ENCODE data around the gene PLEKHA5.

The PLEKHA5 gene

DNA sequence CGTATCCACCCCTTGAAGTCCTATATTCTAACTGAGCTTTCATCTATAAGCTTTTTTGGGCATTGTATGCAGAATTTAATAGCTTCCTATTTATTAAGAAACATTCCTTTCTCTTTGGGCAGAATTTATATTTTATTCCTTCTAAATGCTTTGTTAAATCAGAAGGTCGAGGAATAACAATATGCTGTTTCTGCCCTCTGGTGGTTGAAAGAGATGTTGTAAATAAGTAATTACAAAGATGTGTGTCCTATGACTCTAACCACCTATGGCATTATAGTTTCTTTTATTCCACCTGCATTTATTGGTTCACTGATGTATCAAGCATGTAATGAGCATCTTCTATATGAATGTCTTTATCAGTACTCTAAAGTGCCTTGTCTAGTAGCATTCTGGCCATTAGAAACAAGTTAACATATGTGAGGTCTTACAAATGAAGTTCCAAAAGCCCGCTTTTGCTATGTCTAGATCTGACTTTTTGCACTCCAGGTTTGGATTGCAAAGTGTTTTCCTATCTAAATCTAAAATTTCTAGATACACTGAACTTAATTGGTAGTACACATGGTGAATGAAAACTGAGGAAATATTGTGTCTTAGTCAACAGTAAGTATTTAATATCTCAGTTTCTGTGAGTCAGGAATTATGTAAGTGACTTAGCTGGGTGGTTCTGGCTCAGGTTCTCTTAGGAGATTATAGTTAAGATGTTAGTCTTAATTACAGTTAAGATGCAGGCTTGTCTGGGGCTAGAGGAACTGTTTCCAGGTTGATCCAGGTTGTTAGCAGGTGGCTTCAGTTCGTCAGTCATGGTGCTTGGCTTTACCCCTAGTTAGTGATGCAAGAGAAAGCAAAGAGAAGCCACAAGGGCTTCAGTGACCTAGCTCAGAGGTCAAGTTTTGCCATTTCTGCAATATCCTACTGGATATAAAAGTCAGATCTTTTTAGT lies 57.5 kb downstream of the PLEKHA5 start:
- 83 to 90% methylated on average over 1 of the region's 4 CpGs for WGBS, 2 experiments (ENCODE audit: insufficient coverage in 2 of 2)
- Histone ChIP-seq H3K4me3 (ENCODE audit: extremely low read depth, insufficient read depth, low read length, poor library complexity, severe bottlenecking) (no peak overlapping the region), H3K27ac (ENCODE audit: low read depth, low read length, severe bottlenecking) (peak overlapping the region; percentile 31), H3K4me1 (ENCODE audit: control insufficient read depth, insufficient read depth, low read length, poor library complexity, severe bottlenecking) (peaks cover 25% of the 10 kb centered on the region), H3K9me3 (ENCODE audit: control insufficient read depth, low read length) (no peaks in the 10 kb centered on the region), H3K36me3 (ENCODE audit: control insufficient read depth, insufficient read depth, low read length) (no peaks in the 10 kb centered on the region)

DNA sequence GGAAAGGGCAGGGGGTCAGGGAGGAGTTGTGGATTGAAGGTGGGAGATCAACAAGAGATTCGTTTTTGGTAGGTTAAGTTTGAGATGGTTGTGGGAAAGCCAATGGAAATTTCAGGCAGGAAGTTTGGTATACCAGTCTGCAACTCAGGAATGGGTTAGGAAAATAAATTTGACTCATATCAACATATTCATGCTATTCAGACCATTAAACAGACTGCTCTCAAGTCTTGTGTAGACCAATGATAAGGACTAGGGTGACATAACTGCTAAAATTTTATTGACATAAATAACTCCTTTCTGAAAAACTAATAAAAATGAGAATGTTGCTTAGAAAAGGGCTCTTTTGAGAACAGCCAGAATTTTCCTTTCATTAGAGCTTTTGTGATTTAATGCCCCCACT lies 60.0 kb downstream of the PLEKHA5 start:
- Histone ChIP-seq H3K4me3 (ENCODE audit: extremely low read depth, insufficient read depth, low read length, poor library complexity, severe bottlenecking) (no peak overlapping the region), H3K4me1 (ENCODE audit: control insufficient read depth, insufficient read depth, low read length, poor library complexity, severe bottlenecking) (peaks cover 25% of the 10 kb centered on the region), H3K27ac (ENCODE audit: low read depth, low read length, severe bottlenecking) (peak overlapping the region; percentile 11), H3K36me3 (ENCODE audit: control insufficient read depth, insufficient read depth, low read length) (no peaks in the 10 kb centered on the region), H3K9me3 (ENCODE audit: control insufficient read depth, low read length) (no peaks in the 10 kb centered on the region)
- 43 to 50% methylated on average over 1 of the region's 1 CpG for WGBS, 2 experiments (ENCODE audit: insufficient coverage in 2 of 2)

DNA sequence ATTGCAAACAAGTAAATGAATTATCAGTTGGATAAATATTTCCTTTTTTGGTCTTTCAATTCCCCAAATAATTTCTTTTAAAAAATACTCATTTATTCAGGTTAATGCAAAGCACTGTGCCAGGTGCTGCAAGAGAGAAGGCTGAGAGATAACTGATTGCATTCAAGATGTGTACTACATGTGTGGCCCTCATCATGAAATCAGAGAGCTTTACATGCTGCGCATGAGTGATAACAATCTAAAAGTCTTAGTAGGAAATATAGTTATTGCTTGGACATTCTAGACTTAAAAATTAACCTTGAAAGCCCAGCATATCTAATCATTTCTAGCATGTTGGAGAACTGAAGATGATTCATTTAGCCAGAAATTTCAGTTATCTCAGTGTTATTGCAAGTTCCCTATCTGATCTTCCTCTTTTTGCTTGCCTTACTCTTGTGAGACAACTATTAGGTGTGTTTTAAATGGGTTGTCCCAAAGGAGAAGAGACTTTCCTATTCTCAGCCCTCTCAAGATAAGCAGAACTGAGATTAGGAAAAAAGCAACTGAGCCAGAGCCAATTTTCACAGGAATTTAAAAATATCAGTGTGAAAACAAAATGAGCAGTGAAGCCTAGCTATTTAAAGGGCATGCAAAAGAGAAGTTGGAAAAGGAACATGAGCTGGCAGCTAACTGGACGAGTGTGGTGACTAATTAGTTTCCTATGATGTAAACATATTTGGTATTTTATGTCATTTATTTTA lies 60.9 kb downstream of the PLEKHA5 start:
- H3K4me1 ChIP-seq (ENCODE audit: control insufficient read depth, insufficient read depth, low read length, poor library complexity, severe bottlenecking) = peaks cover 25% of the 10 kb centered on the region
- no peak overlapping the region for H3K4me3 ChIP-seq (ENCODE audit: extremely low read depth, insufficient read depth, low read length, poor library complexity, severe bottlenecking)
- H3K27ac ChIP-seq (ENCODE audit: low read depth, low read length, severe bottlenecking) = peak overlapping the region; percentile 77
- no CpG with 5 or more reads among the region's 2 CpGs for WGBS, 2 experiments (ENCODE audit: insufficient coverage in 2 of 2)
- no peaks in the 10 kb centered on the region for H3K9me3 ChIP-seq (ENCODE audit: control insufficient read depth, low read length)
- H3K36me3 ChIP-seq (ENCODE audit: control insufficient read depth, insufficient read depth, low read length) = no peaks in the 10 kb centered on the region

DNA sequence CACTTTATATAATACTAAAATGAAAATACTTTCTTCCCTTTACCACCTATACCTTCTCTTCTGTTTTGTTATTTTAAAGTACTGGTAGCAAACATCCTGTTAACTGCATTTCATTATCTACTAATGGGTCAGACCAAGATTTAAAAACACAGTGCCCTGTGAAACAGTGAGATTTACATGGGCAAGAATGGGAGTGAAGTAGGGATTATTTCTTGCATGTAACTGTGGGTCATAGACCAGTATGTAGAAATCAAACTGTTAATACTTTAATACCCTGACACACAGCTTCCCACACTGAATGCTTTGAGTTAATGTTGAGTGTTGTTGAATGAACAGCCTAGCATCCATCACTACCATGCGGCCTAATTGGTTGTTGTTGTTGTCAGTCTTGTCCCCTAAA lies 61.6 kb downstream of the PLEKHA5 start:
- Histone ChIP-seq H3K4me1 (ENCODE audit: control insufficient read depth, insufficient read depth, low read length, poor library complexity, severe bottlenecking) (peaks cover 25% of the 10 kb centered on the region), H3K9me3 (ENCODE audit: control insufficient read depth, low read length) (no peaks in the 10 kb centered on the region), H3K36me3 (ENCODE audit: control insufficient read depth, insufficient read depth, low read length) (no peaks in the 10 kb centered on the region), H3K27ac (ENCODE audit: low read depth, low read length, severe bottlenecking) (peak overlapping the region; percentile 77), H3K4me3 (ENCODE audit: extremely low read depth, insufficient read depth, low read length, poor library complexity, severe bottlenecking) (no peak overlapping the region)
- WGBS, 2 experiments (ENCODE audit: insufficient coverage in 2 of 2) = 100% methylated on average over 1 of the region's 1 CpG; no CpG with 5 or more reads in 1 of the 2 experiments

DNA sequence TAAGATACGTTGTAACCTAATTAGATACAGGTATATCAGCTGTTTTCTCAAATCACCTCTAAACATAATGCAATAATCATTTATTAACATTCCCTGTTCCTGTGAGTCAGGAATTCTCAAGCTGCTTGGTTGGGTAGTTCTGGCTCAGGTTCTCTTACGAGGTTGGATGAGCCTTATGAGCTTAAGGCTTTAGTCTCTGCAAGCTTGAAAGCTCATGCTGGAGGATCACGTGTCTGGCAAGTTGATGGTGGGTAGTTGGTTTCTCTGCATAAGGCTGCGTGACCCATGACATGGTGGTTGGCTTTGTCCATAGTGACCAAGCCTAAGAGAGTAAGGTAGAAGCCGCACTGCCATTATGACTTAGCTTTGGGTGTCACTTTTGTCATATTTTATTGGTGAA lies 62.0 kb downstream of the PLEKHA5 start:
- WGBS, 2 experiments (ENCODE audit: insufficient coverage in 2 of 2) = 82 to 95% methylated on average over 2 to 3 of the region's 5 CpGs
- Histone ChIP-seq H3K27ac (ENCODE audit: low read depth, low read length, severe bottlenecking) (peak overlapping the region; percentile 77), H3K36me3 (ENCODE audit: control insufficient read depth, insufficient read depth, low read length) (no peaks in the 10 kb centered on the region), H3K4me3 (ENCODE audit: extremely low read depth, insufficient read depth, low read length, poor library complexity, severe bottlenecking) (no peak overlapping the region), H3K4me1 (ENCODE audit: control insufficient read depth, insufficient read depth, low read length, poor library complexity, severe bottlenecking) (peaks cover 25% of the 10 kb centered on the region), H3K9me3 (ENCODE audit: control insufficient read depth, low read length) (no peaks in the 10 kb centered on the region)

DNA sequence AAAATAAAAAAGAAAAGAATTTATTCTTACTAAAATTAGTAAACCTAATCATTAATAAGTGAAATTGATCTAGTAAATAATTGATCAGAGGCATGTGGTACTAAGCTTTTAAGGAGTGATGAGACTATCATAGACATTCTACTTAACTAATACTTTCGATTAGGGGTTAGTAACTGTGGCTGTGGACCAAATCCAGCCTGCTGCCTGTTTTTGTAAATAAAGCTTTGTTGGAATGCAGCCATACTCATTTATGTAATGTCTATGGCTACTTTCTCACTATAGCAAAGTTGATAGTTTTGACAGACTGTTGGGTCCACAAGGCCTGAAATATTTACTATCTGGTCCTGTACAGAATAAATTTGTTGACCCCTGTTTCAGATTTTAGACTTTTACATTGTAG lies 63.2 kb downstream of the PLEKHA5 start:
- no CpG with 5 or more reads among the region's 1 CpG for WGBS, 2 experiments (ENCODE audit: insufficient coverage in 2 of 2)
- H3K4me3 ChIP-seq (ENCODE audit: extremely low read depth, insufficient read depth, low read length, poor library complexity, severe bottlenecking) = no peak overlapping the region
- H3K27ac ChIP-seq (ENCODE audit: low read depth, low read length, severe bottlenecking) = no peak overlapping the region
- peaks cover 36% of the 10 kb centered on the region for H3K4me1 ChIP-seq (ENCODE audit: control insufficient read depth, insufficient read depth, low read length, poor library complexity, severe bottlenecking)
- no peaks in the 10 kb centered on the region for H3K9me3 ChIP-seq (ENCODE audit: control insufficient read depth, low read length)
- H3K36me3 ChIP-seq (ENCODE audit: control insufficient read depth, insufficient read depth, low read length) = no peaks in the 10 kb centered on the region

DNA sequence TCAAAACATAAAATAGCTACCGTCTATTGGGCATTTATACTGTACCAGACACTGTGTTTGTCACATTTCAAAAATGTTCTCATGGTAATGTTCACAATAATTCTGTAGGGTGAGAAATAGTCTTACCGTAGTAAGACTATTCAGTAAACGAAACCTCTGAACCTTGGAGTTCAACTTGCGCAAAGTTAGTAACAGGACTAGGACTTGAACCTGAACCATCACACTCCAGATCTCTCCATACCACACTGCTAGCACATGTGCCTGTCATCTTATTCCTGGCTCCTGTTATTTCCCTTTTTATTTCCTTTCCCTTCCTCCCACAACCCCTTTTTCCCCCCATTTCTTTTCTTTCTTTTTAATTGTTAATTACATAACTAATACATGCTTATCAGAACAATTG lies 65.4 kb downstream of the PLEKHA5 start:
- Histone ChIP-seq H3K4me3 (ENCODE audit: extremely low read depth, insufficient read depth, low read length, poor library complexity, severe bottlenecking) (no peak overlapping the region), H3K36me3 (ENCODE audit: control insufficient read depth, insufficient read depth, low read length) (no peaks in the 10 kb centered on the region), H3K4me1 (ENCODE audit: control insufficient read depth, insufficient read depth, low read length, poor library complexity, severe bottlenecking) (peaks cover 40% of the 10 kb centered on the region), H3K9me3 (ENCODE audit: control insufficient read depth, low read length) (no peaks in the 10 kb centered on the region), H3K27ac (ENCODE audit: low read depth, low read length, severe bottlenecking) (no peak overlapping the region)
- 90 to 100% methylated on average over 2 to 3 of the region's 4 CpGs for WGBS, 2 experiments (ENCODE audit: insufficient coverage in 2 of 2)

DNA sequence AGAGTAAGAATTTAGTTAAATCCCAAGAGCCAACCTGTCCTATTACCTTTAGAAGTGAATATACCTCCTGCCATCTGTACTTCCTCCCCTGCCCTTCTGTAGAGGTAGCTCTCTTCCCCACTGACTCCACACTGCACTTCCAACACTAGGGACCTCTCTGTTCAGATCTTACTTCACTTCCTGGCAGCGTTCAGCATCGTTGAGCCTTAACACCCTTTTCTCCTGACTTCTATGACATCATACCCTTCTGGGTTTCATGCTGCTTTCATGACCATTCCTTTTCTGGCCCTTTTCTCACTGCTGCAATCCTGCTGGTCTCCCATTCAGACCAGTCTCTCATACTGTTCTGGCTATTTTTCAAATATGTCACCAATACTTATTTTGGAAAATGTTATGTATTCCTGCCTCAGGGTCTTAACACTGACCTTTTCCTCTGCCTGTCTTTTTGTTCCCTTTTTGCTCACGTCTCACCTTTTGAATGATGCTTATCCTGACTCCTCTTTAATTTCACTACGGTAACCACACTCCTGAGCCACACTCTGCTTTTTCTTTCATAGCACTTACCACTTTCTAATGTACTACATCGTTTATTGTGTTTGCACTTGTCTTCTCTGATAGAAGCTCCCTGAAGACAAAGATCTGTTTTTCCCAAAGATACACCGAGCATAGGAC lies 67.6 kb downstream of the PLEKHA5 start:
- Histone ChIP-seq H3K27ac (ENCODE audit: low read depth, low read length, severe bottlenecking) (no peak overlapping the region), H3K9me3 (ENCODE audit: control insufficient read depth, low read length) (no peaks in the 10 kb centered on the region), H3K4me3 (ENCODE audit: extremely low read depth, insufficient read depth, low read length, poor library complexity, severe bottlenecking) (no peak overlapping the region), H3K36me3 (ENCODE audit: control insufficient read depth, insufficient read depth, low read length) (no peaks in the 10 kb centered on the region), H3K4me1 (ENCODE audit: control insufficient read depth, insufficient read depth, low read length, poor library complexity, severe bottlenecking) (peaks cover 31% of the 10 kb centered on the region)
- whole genome bisulfite sequencing, 2 experiments (ENCODE audit: insufficient coverage in 2 of 2) = 60 to 66% methylated on average over 4 to 5 of the region's 6 CpGs

DNA sequence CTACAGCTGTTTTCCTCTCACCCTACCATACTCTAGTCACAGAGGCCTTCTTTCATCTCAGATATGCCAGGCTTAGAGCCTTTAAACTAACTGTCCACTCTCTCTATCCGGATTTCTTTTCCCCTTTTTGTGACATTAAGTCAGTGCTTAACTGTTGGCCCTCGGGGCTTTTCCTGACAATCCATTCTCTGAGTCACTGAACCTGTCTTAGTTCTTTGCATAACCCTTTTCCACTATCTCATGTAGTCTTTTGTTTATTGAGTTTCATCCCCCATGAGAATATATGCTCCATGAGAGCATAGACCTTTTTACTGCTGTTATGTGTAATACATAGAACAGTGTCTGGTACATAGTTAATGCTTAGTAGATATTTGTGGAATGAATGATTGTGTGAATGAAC lies 68.7 kb downstream of the PLEKHA5 start:
- no peaks in the 10 kb centered on the region for H3K9me3 ChIP-seq (ENCODE audit: control insufficient read depth, low read length)
- no peaks in the 10 kb centered on the region for H3K36me3 ChIP-seq (ENCODE audit: control insufficient read depth, insufficient read depth, low read length)
- WGBS, 2 experiments (ENCODE audit: insufficient coverage in 2 of 2) = 24 to 29% methylated on average over 2 of the region's 2 CpGs
- peaks cover 31% of the 10 kb centered on the region for H3K4me1 ChIP-seq (ENCODE audit: control insufficient read depth, insufficient read depth, low read length, poor library complexity, severe bottlenecking)
- no peak overlapping the region for H3K4me3 ChIP-seq (ENCODE audit: extremely low read depth, insufficient read depth, low read length, poor library complexity, severe bottlenecking)
- H3K27ac ChIP-seq (ENCODE audit: low read depth, low read length, severe bottlenecking) = peak overlapping the region; percentile 30

DNA sequence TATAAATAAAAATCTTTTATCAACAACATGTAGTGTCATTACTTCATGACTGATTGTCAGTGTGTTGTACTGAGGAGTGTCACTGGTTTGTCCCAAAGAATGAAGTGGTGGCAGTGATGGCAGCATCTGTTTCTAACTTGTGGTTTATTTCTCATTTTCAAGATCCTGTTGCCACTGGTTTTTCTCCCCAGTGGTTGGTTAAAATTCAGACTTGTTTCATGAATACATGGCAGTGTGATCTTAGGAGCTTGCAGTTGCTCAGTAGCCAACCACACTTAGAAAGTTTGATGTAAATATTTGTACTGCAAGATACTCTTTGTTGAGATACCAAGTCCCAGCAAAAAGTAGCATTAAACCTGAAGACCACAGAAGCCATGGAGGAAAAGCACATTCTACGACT lies 69.8 kb downstream of the PLEKHA5 start:
- WGBS, 2 experiments (ENCODE audit: insufficient coverage in 2 of 2) = 83 to 89% methylated on average over 1 of the region's 1 CpG
- Histone ChIP-seq H3K4me3 (ENCODE audit: extremely low read depth, insufficient read depth, low read length, poor library complexity, severe bottlenecking) (no peak overlapping the region), H3K4me1 (ENCODE audit: control insufficient read depth, insufficient read depth, low read length, poor library complexity, severe bottlenecking) (peaks cover 31% of the 10 kb centered on the region), H3K36me3 (ENCODE audit: control insufficient read depth, insufficient read depth, low read length) (no peaks in the 10 kb centered on the region), H3K9me3 (ENCODE audit: control insufficient read depth, low read length) (no peaks in the 10 kb centered on the region), H3K27ac (ENCODE audit: low read depth, low read length, severe bottlenecking) (peak overlapping the region; percentile 37)

Data from mesodermal cell (in vitro differentiated cells).